Ovary (tissue), 3 donors: ENCODE measurements around the gene RASGEF1C.

Source experiments
- CTCF ChIP-seq, 3 donors: fragments of 450-650 bp in 2 of 3; fragments of 200-600 bp in 1 of 3; IDR thresholded peaks; one replicate each; pipeline versions ENCODE4 v1.5.1 to v1.8.0; 2016 to 2022; ENCODE audit warnings: antibody characterized with exemption in 3 of 3, mild to moderate bottlenecking in 1 of 3
- EP300 ChIP-seq: sonication (generic); formaldehyde crosslinking; IDR thresholded peaks from one replicate; pipeline ENCODE4 v1.6.1; 2017; ENCODE audit warnings: antibody characterized with exemption
- POLR2A ChIP-seq: fragments of 450-650 bp; IDR thresholded peaks from one replicate; pipeline ENCODE4 v1.6.1; 2017; ENCODE audit warnings: antibody characterized with exemption, mild to moderate bottlenecking, moderate library complexity
- donor health status: DM: no; HTN: no; CAD: no.

DNA sequence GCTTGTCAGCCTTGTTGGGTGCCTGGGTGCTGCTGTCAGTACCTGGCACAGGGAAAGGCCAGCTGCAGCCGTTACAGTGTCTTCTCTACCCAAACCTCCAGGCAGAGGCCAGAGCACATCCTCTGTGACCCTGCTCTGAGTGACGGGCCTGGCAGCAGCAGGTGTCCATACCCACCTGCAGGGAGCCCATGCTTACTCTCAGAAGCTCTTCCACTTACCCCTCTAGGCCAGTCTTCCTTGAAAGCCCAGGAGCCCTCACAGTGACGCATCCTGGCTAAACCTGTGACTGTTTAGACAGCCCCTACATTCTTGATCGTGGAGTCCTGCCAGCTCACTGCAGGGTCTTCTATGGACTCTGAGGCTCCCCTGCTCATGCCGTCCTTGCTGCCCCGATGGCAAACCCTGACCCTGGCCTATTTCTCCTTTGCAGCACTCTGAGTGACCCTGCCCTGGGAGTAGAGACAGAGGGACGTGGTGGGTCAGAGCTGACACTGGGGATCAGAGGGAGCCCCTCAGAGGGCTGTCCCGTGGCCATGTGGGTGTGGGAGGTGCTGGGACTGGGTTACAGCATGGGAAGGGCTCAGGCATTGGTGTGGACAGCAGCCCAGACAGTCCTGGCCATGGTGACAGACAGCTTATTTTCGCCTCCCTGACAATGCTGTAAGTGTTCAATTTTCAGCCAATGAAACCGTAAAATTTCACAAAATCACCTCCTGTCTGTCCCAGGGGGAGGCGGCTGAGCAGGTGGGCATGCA lies 69.9 kb downstream of the RASGEF1C start:
- TF ChIP-seq CTCF (IDR thresholded peaks at IDR 0.05) (no peak), POLR2A (no peak), EP300 (no peak)
